Mucosa of stomach (tissue), 1 donor: ENCODE measurements around the gene SMG7.

Experiments
- H3K27me3 ChIP-seq: one replicate; pipeline ENCODE4 v1.7.0; 2013; ENCODE audit warnings: mild to moderate bottlenecking, low read length; ENCODE audit not compliant: control insufficient read depth, insufficient read depth
- H3K36me3 ChIP-seq: one replicate; pipeline ENCODE4 v1.7.0; 2013; ENCODE audit warnings: low read length; ENCODE audit not compliant: control insufficient read depth, insufficient read depth
- H3K4me1 ChIP-seq: one replicate; pipeline ENCODE4 v1.7.0; 2013; ENCODE audit warnings: mild to moderate bottlenecking, low read length; ENCODE audit not compliant: control insufficient read depth, insufficient read depth
- H3K4me3 ChIP-seq: one replicate; pipeline ENCODE4 v1.7.0; 2013; ENCODE audit warnings: low read length
- H3K9ac ChIP-seq: one replicate; pipeline ENCODE4 v1.7.0; 2013; ENCODE audit warnings: mild to moderate bottlenecking, low read length, moderate library complexity
- H3K9me3 ChIP-seq: one replicate; pipeline ENCODE4 v1.7.0; 2013; ENCODE audit warnings: mild to moderate bottlenecking, low read length, moderate library complexity; ENCODE audit not compliant: control insufficient read depth
- donor health status: Pancreatic carcinoma.

SMG7 gene

GRCh38 chr1:183520379-183520778, 48.1 kb downstream of the SMG7 start:
- Histone ChIP-seq H3K9me3 (no peaks in the 10 kb centered on the region), H3K4me1 (no peaks in the 10 kb centered on the region), H3K27me3 (no peaks in the 10 kb centered on the region), H3K4me3 (no peak overlapping the region), H3K36me3 (no peaks in the 10 kb centered on the region), H3K9ac (no peak overlapping the region)

GRCh38 chr1:183522104-183522503, 49.8 kb downstream of the SMG7 start:
- H3K9ac ChIP-seq, result no peak overlapping the region
- no peak overlapping the region for H3K4me3 ChIP-seq
- no peaks in the 10 kb centered on the region for H3K9me3 ChIP-seq
- no peaks in the 10 kb centered on the region for H3K4me1 ChIP-seq
- H3K36me3 ChIP-seq, result no peaks in the 10 kb centered on the region
- no peaks in the 10 kb centered on the region for H3K27me3 ChIP-seq

- no peaks in the 10 kb centered on the region for H3K36me3 ChIP-seq
Observed at GRCh38 chr1:183528577-183528976, 56.3 kb downstream of the SMG7 start.

GRCh38 chr1:183533617-183534174, 61.4 kb downstream of the SMG7 start:
- H3K27me3 ChIP-seq, result no peaks in the 10 kb centered on the region
- H3K4me3 ChIP-seq, result no peak overlapping the region
- H3K4me1 ChIP-seq, result no peaks in the 10 kb centered on the region
- no peaks in the 10 kb centered on the region for H3K36me3 ChIP-seq
- no peaks in the 10 kb centered on the region for H3K9me3 ChIP-seq
- H3K9ac ChIP-seq, result no peak overlapping the region

More at GRCh38 chr1:183528577-183528976, 56.3 kb downstream of the SMG7 start:
- no peaks in the 10 kb centered on the region for H3K9me3 ChIP-seq
- no peaks in the 10 kb centered on the region for H3K27me3 ChIP-seq
- H3K9ac ChIP-seq, result no peak overlapping the region
- H3K4me1 ChIP-seq, result no peaks in the 10 kb centered on the region
- H3K4me3 ChIP-seq, result no peak overlapping the region

- Histone ChIP-seq H3K9me3 (no peaks in the 10 kb centered on the region), H3K4me3 (no peak overlapping the region), H3K4me1 (no peaks in the 10 kb centered on the region), H3K9ac (no peak overlapping the region), H3K36me3 (no peaks in the 10 kb centered on the region), H3K27me3 (no peaks in the 10 kb centered on the region)
Observed at GRCh38 chr1:183537405-183537804, 65.1 kb downstream of the SMG7 start.

- no peaks in the 10 kb centered on the region for H3K36me3 ChIP-seq
- H3K4me3 ChIP-seq, result no peak overlapping the region
- no peaks in the 10 kb centered on the region for H3K9me3 ChIP-seq
- no peaks in the 10 kb centered on the region for H3K27me3 ChIP-seq
- H3K9ac ChIP-seq, result no peak overlapping the region
- no peaks in the 10 kb centered on the region for H3K4me1 ChIP-seq
Observed at GRCh38 chr1:183543619-183544204, 71.4 kb downstream of the SMG7 start.

- no peak overlapping the region for H3K9ac ChIP-seq
- H3K9me3 ChIP-seq, result no peaks in the 10 kb centered on the region
- no peaks in the 10 kb centered on the region for H3K4me1 ChIP-seq
- H3K27me3 ChIP-seq, result no peaks in the 10 kb centered on the region
- H3K36me3 ChIP-seq, result no peaks in the 10 kb centered on the region
- no peak overlapping the region for H3K4me3 ChIP-seq
Observed at GRCh38 chr1:183544598-183545297, 72.4 kb downstream of the SMG7 start.

- Histone ChIP-seq H3K9me3 (no peaks in the 10 kb centered on the region), H3K4me1 (no peaks in the 10 kb centered on the region), H3K4me3 (no peak overlapping the region), H3K36me3 (no peaks in the 10 kb centered on the region), H3K9ac (no peak overlapping the region), H3K27me3 (no peaks in the 10 kb centered on the region)
Observed at GRCh38 chr1:183546427-183546826, 74.1 kb downstream of the SMG7 start.

GRCh38 chr1:183548116-183548515, 75.8 kb downstream of the SMG7 start:
- Histone ChIP-seq H3K4me3 (no peak overlapping the region), H3K9me3 (no peaks in the 10 kb centered on the region), H3K27me3 (no peaks in the 10 kb centered on the region), H3K4me1 (no peaks in the 10 kb centered on the region), H3K9ac (no peak overlapping the region), H3K36me3 (no peaks in the 10 kb centered on the region)

- H3K9me3 ChIP-seq, result no peaks in the 10 kb centered on the region
- no peak overlapping the region for H3K4me3 ChIP-seq
- H3K36me3 ChIP-seq, result no peaks in the 10 kb centered on the region
- no peak overlapping the region for H3K9ac ChIP-seq
- peaks cover 4% of the 10 kb centered on the region for H3K4me1 ChIP-seq
- H3K27me3 ChIP-seq, result no peaks in the 10 kb centered on the region
Observed at GRCh38 chr1:183550915-183551314, 78.6 kb downstream of the SMG7 start.

GRCh38 chr1:183551924-183552323, 79.6 kb downstream of the SMG7 start:
- Histone ChIP-seq H3K4me3 (no peak overlapping the region), H3K9me3 (no peaks in the 10 kb centered on the region), H3K4me1 (peaks cover 4% of the 10 kb centered on the region), H3K27me3 (no peaks in the 10 kb centered on the region), H3K9ac (no peak overlapping the region), H3K36me3 (no peaks in the 10 kb centered on the region)

- Histone ChIP-seq H3K9me3 (no peaks in the 10 kb centered on the region), H3K27me3 (no peaks in the 10 kb centered on the region), H3K4me1 (peaks cover 4% of the 10 kb centered on the region), H3K36me3 (no peaks in the 10 kb centered on the region), H3K4me3 (no peak overlapping the region), H3K9ac (no peak overlapping the region)
Observed at GRCh38 chr1:183552441-183552840, 80.1 kb downstream of the SMG7 start.
